AG20443 (cell line): ENCODE results near the gene GMDS.
A peak's percentile ranks its signal among the peaks of the same experiment; 100 is the strongest.

ENCODE experiments used
- DNase-seq: peaks from one replicate; pipeline ENCODE4 v3.0.0; 2012; ENCODE audit warnings: low spot score, mixed read lengths

The GMDS gene

GRCh38 chr6:2245103-2245876, at the start of gene GMDS:
Gene GMDS (minus strand): TSS chr6:2245605.
- peak; percentile 99 for DNase-seq

- DNase-seq, result no peak
Measured at GRCh38 chr6:2285510-2285909, 40.1 kb upstream of the GMDS start.

GRCh38 chr6:2275892-2276242, 30.5 kb upstream of the GMDS start:
- DNase-seq, result no peak

- peak; percentile 37 for DNase-seq
Measured at GRCh38 chr6:2274981-2275891, 29.8 kb upstream of the GMDS start.

- DNase-seq, result no peak
Measured at GRCh38 chr6:2272696-2273095, 27.3 kb upstream of the GMDS start.

- DNase-seq, result no peak
Measured at GRCh38 chr6:2270054-2270453, 24.6 kb upstream of the GMDS start.

GRCh38 chr6:2266841-2267240, 21.4 kb upstream of the GMDS start:
- DNase-seq, result no peak

- no peak for DNase-seq
Measured at GRCh38 chr6:2266031-2266795, 20.8 kb upstream of the GMDS start.

- DNase-seq, result peak; percentile 16
Measured at GRCh38 chr6:2264932-2265331, 19.5 kb upstream of the GMDS start.

- DNase-seq, result no peak
Measured at GRCh38 chr6:2263896-2264295, 18.5 kb upstream of the GMDS start.

- DNase-seq, result no peak
Measured at GRCh38 chr6:2259574-2259973, 14.2 kb upstream of the GMDS start.

- DNase-seq, result no peak
Measured at GRCh38 chr6:2259002-2259494, 13.6 kb upstream of the GMDS start.

- DNase-seq, result no peak
Measured at GRCh38 chr6:2258112-2258511, 12.7 kb upstream of the GMDS start.

- DNase-seq, result no peak
Measured at GRCh38 chr6:2257363-2257762, 12.0 kb upstream of the GMDS start.

- no peak for DNase-seq
Measured at GRCh38 chr6:2254747-2255146, 9.3 kb upstream of the GMDS start.

- DNase-seq, result no peak
Measured at GRCh38 chr6:2249126-2249525, 3.7 kb upstream of the GMDS start.

- no peak for DNase-seq
Measured at GRCh38 chr6:2247664-2248063, 2.3 kb upstream of the GMDS start.

- DNase-seq, result peak; percentile 47
Measured at GRCh38 chr6:2245877-2246863, 765 bp upstream of the GMDS start.

- peak; percentile 16 for DNase-seq
Measured at GRCh38 chr6:2244261-2245102, 923 bp downstream of the GMDS start.

- DNase-seq, result no peak
Measured at GRCh38 chr6:2242311-2242710, 3.1 kb downstream of the GMDS start.
